HEK293 (cell line): ENCODE data around the gene PFKFB1.

Experiments used
- GLIS2 ChIP-seq: fragments of 450-650 bp; formaldehyde crosslinking; IDR thresholded peaks from 2 replicates; pipeline ENCODE4 v1.5.1; 2016; ENCODE audit warnings: missing biosample characterization, missing genetic modification characterization
- HOXD13 ChIP-seq: sonication (generic); formaldehyde crosslinking; IDR thresholded peaks from 2 replicates; pipeline ENCODE4 v1.8.0; 2022; ENCODE audit warnings: missing genetic modification reagents, borderline replicate concordance
- KLF1 ChIP-seq: fragments of 450-650 bp; formaldehyde crosslinking; IDR thresholded peaks from 2 replicates; pipeline ENCODE4 v1.5.1; 2016; ENCODE audit warnings: missing biosample characterization, missing genetic modification characterization
- KLF8 ChIP-seq: fragments of 450-650 bp; formaldehyde crosslinking; IDR thresholded peaks from 2 replicates; pipeline ENCODE4 v1.5.1; 2016; ENCODE audit warnings: missing biosample characterization, missing genetic modification characterization
- MZF1 ChIP-seq: fragments of 450-650 bp; formaldehyde crosslinking; IDR thresholded peaks from 2 replicates; pipeline ENCODE4 v1.5.1; 2017; ENCODE audit warnings: missing biosample characterization, missing genetic modification characterization, borderline replicate concordance
- SP3 ChIP-seq: fragments of 450-650 bp; formaldehyde crosslinking; IDR thresholded peaks from 2 replicates; pipeline ENCODE4 v1.5.1; 2016; ENCODE audit warnings: missing biosample characterization, missing genetic modification characterization
- ZFP37 ChIP-seq: fragments of 450-650 bp; formaldehyde crosslinking; IDR thresholded peaks from 2 replicates; pipeline ENCODE4 v1.5.1; 2016; ENCODE audit warnings: missing biosample characterization, missing genetic modification characterization
- ZNF341 ChIP-seq: fragments of 450-650 bp; formaldehyde crosslinking; IDR thresholded peaks from 2 replicates; pipeline ENCODE4; 2016; ENCODE audit warnings: low read depth, missing biosample characterization, missing genetic modification characterization
- ZNF37A ChIP-seq: fragments of 450-650 bp; IDR thresholded peaks from 2 replicates; pipeline ENCODE4 v1.5.1; 2018; ENCODE audit warnings: missing biosample characterization, missing genetic modification characterization
- ZNF777 ChIP-seq: fragments of 450-650 bp; formaldehyde crosslinking; IDR thresholded peaks from 2 replicates; pipeline ENCODE4 v1.5.1; 2017; ENCODE audit warnings: missing biosample characterization, missing genetic modification characterization, borderline replicate concordance
- ZNF792 ChIP-seq: fragments of 450-650 bp; formaldehyde crosslinking; IDR thresholded peaks from 2 replicates; pipeline ENCODE4 v1.5.1; 2016; ENCODE audit warnings: missing biosample characterization, missing genetic modification characterization
- ZNF830 ChIP-seq: fragments of 450-650 bp; IDR thresholded peaks from 2 replicates; pipeline ENCODE4 v1.5.0; 2018; ENCODE audit warnings: missing biosample characterization, missing genetic modification characterization, low read depth, mild to moderate bottlenecking, moderate library complexity
- TF ChIP-seq, protein P1 (sequence below): fragments of 450-650 bp; formaldehyde crosslinking; IDR thresholded peaks from 2 replicates; pipeline ENCODE4 v1.5.1; 2016; ENCODE audit warnings: missing biosample characterization, missing genetic modification characterization
- TF ChIP-seq, protein P2 (sequence below): fragments of 450-650 bp; formaldehyde crosslinking; IDR thresholded peaks from 2 replicates; pipeline ENCODE4 v1.5.1; 2016; ENCODE audit warnings: missing biosample characterization, missing genetic modification characterization
- TF ChIP-seq, protein P3 (sequence below): fragments of 450-650 bp; formaldehyde crosslinking; IDR thresholded peaks from 2 replicates; pipeline ENCODE4 v1.5.1; 2016; ENCODE audit warnings: missing biosample characterization, missing genetic modification characterization
- TF ChIP-seq, protein P4 (sequence below): fragments of 450-650 bp; formaldehyde crosslinking; IDR thresholded peaks from 2 replicates; pipeline ENCODE4 v1.5.1; 2017; ENCODE audit warnings: missing biosample characterization, missing genetic modification characterization
- TF ChIP-seq, protein P5 (sequence below): fragments of 450-650 bp; formaldehyde crosslinking; IDR thresholded peaks from 2 replicates; pipeline ENCODE4 v1.5.1; 2017; ENCODE audit warnings: missing biosample characterization, missing genetic modification characterization
- TF ChIP-seq, protein P6 (sequence below): fragments of 450-650 bp; formaldehyde crosslinking; IDR thresholded peaks from 2 replicates; pipeline ENCODE4 v1.5.1; 2016; ENCODE audit warnings: missing biosample characterization, missing genetic modification characterization
- TF ChIP-seq, protein P7 (sequence below): fragments of 450-650 bp; formaldehyde crosslinking; IDR thresholded peaks from 2 replicates; pipeline ENCODE4 v1.5.1; 2016; ENCODE audit warnings: missing biosample characterization, missing genetic modification characterization

PFKFB1 gene

DNA sequence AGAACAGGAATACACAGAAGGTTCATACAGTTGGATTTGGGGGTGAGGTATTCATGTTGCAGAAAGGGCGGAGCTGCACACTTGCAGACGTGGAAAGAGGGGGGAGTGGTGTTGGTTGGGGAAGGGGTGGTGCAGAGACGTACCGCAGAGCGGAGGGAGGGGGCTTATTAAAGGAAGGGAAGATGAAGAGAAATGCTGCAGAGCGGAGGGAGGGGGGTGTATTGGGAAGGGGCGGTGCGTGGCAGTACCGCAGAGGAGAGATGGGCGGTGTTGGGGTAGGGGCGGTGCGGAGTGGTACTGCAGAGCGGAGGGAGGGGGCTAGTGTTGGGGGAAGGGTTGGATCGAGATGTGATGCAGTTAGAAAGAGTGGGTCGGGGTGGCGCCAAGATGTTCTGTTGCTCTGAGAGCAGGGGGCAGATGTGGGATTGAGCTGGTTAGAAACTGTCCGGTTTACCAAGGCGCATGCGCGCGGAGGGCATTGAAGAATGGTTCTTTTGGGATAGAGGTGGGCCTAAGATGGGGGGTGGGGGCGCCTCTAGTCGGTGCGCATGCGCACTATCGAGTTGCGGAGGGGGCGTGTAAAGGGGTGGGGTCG, 72.5 kb downstream of the PFKFB1 start (continued):
- TF ChIP-seq, protein P1, sequence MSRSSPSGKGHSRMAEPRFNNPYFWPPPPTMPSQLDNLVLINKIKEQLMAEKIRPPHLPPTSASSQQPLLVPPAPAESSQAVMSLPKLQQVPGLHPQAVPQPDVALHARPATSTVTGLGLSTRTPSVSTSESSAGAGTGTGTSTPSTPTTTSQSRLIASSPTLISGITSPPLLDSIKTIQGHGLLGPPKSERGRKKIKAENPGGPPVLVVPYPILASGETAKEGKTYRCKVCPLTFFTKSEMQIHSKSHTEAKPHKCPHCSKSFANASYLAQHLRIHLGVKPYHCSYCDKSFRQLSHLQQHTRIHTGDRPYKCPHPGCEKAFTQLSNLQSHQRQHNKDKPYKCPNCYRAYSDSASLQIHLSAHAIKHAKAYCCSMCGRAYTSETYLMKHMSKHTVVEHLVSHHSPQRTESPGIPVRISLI (tag by site-specific recombination) = no peak
- TF ChIP-seq, protein P2, sequence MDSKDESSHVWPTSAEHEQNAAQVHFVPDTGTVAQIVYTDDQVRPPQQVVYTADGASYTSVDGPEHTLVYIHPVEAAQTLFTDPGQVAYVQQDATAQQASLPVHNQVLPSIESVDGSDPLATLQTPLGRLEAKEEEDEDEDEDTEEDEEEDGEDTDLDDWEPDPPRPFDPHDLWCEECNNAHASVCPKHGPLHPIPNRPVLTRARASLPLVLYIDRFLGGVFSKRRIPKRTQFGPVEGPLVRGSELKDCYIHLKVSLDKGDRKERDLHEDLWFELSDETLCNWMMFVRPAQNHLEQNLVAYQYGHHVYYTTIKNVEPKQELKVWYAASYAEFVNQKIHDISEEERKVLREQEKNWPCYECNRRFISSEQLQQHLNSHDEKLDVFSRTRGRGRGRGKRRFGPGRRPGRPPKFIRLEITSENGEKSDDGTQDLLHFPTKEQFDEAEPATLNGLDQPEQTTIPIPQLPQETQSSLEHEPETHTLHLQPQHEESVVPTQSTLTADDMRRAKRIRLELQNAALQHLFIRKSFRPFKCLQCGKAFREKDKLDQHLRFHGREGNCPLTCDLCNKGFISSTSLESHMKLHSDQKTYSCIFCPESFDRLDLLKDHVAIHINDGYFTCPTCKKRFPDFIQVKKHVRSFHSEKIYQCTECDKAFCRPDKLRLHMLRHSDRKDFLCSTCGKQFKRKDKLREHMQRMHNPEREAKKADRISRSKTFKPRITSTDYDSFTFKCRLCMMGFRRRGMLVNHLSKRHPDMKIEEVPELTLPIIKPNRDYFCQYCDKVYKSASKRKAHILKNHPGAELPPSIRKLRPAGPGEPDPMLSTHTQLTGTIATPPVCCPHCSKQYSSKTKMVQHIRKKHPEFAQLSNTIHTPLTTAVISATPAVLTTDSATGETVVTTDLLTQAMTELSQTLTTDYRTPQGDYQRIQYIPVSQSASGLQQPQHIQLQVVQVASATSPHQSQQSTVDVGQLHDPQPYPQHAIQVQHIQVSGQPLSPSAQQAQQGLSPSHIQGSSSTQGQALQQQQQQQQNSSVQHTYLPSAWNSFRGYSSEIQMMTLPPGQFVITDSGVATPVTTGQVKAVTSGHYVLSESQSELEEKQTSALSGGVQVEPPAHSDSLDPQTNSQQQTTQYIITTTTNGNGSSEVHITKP = 0 out of 2 replicates have a peak, but pooled peaks have one; percentile 19
- TF ChIP-seq KLF1 (tag by site-specific recombination) (peak; percentile 57; the same call in 1 of the 2 replicates), ZNF341 (tag by site-specific recombination) (peak; percentile 99), MZF1 (tag by site-specific recombination) (no peak), SP3 (tag by site-specific recombination) (peak; percentile 80), ZNF37A (tag by site-specific recombination) (no peak), ZNF830 (no peak), HOXD13 (CRISPR knock-in tag) (no peak), ZNF792 (tag by site-specific recombination) (no peak), ZFP37 (tag by site-specific recombination) (no peak), KLF8 (tag by site-specific recombination) (peak; percentile 26; the same call in 1 of the 2 replicates), ZNF777 (no peak), GLIS2 (tag by site-specific recombination) (no peak)
- TF ChIP-seq, protein P3, sequence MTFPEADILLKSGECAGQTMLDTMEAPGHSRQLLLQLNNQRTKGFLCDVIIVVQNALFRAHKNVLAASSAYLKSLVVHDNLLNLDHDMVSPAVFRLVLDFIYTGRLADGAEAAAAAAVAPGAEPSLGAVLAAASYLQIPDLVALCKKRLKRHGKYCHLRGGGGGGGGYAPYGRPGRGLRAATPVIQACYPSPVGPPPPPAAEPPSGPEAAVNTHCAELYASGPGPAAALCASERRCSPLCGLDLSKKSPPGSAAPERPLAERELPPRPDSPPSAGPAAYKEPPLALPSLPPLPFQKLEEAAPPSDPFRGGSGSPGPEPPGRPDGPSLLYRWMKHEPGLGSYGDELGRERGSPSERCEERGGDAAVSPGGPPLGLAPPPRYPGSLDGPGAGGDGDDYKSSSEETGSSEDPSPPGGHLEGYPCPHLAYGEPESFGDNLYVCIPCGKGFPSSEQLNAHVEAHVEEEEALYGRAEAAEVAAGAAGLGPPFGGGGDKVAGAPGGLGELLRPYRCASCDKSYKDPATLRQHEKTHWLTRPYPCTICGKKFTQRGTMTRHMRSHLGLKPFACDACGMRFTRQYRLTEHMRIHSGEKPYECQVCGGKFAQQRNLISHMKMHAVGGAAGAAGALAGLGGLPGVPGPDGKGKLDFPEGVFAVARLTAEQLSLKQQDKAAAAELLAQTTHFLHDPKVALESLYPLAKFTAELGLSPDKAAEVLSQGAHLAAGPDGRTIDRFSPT = no peak
- TF ChIP-seq, protein P4, sequence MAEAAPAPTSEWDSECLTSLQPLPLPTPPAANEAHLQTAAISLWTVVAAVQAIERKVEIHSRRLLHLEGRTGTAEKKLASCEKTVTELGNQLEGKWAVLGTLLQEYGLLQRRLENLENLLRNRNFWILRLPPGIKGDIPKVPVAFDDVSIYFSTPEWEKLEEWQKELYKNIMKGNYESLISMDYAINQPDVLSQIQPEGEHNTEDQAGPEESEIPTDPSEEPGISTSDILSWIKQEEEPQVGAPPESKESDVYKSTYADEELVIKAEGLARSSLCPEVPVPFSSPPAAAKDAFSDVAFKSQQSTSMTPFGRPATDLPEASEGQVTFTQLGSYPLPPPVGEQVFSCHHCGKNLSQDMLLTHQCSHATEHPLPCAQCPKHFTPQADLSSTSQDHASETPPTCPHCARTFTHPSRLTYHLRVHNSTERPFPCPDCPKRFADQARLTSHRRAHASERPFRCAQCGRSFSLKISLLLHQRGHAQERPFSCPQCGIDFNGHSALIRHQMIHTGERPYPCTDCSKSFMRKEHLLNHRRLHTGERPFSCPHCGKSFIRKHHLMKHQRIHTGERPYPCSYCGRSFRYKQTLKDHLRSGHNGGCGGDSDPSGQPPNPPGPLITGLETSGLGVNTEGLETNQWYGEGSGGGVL = peak; percentile 81
- TF ChIP-seq, protein P5, sequence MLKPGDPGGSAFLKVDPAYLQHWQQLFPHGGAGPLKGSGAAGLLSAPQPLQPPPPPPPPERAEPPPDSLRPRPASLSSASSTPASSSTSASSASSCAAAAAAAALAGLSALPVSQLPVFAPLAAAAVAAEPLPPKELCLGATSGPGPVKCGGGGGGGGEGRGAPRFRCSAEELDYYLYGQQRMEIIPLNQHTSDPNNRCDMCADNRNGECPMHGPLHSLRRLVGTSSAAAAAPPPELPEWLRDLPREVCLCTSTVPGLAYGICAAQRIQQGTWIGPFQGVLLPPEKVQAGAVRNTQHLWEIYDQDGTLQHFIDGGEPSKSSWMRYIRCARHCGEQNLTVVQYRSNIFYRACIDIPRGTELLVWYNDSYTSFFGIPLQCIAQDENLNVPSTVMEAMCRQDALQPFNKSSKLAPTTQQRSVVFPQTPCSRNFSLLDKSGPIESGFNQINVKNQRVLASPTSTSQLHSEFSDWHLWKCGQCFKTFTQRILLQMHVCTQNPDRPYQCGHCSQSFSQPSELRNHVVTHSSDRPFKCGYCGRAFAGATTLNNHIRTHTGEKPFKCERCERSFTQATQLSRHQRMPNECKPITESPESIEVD = no peak
- TF ChIP-seq, protein P6, sequence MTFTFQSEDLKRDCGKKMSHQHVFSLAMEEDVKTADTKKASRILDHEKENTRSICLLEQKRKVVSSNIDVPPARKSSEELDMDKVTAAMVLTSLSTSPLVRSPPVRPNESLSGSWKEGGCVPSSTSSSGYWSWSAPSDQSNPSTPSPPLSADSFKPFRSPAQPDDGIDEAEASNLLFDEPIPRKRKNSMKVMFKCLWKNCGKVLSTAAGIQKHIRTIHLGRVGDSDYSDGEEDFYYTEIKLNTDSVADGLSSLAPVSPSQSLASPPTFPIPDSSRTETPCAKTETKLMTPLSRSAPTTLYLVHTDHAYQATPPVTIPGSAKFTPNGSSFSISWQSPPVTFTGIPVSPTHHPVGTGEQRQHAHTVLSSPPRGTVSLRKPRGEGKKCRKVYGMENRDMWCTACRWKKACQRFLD (tag by site-specific recombination) = no peak
- TF ChIP-seq, protein P7, sequence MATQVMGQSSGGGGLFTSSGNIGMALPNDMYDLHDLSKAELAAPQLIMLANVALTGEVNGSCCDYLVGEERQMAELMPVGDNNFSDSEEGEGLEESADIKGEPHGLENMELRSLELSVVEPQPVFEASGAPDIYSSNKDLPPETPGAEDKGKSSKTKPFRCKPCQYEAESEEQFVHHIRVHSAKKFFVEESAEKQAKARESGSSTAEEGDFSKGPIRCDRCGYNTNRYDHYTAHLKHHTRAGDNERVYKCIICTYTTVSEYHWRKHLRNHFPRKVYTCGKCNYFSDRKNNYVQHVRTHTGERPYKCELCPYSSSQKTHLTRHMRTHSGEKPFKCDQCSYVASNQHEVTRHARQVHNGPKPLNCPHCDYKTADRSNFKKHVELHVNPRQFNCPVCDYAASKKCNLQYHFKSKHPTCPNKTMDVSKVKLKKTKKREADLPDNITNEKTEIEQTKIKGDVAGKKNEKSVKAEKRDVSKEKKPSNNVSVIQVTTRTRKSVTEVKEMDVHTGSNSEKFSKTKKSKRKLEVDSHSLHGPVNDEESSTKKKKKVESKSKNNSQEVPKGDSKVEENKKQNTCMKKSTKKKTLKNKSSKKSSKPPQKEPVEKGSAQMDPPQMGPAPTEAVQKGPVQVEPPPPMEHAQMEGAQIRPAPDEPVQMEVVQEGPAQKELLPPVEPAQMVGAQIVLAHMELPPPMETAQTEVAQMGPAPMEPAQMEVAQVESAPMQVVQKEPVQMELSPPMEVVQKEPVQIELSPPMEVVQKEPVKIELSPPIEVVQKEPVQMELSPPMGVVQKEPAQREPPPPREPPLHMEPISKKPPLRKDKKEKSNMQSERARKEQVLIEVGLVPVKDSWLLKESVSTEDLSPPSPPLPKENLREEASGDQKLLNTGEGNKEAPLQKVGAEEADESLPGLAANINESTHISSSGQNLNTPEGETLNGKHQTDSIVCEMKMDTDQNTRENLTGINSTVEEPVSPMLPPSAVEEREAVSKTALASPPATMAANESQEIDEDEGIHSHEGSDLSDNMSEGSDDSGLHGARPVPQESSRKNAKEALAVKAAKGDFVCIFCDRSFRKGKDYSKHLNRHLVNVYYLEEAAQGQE (tag by site-specific recombination) = no peak
- TF ChIP-seq, all 188 proteins: peak for 15
